ENCODE measurements around the gene PCDHB6.
"Not testable (repeated sequence)": the region's sequence is repeated elsewhere in the genome, so short reads cannot be mapped to it uniquely, and the experiment has no call there.

PCDHB6 gene

DNA sequence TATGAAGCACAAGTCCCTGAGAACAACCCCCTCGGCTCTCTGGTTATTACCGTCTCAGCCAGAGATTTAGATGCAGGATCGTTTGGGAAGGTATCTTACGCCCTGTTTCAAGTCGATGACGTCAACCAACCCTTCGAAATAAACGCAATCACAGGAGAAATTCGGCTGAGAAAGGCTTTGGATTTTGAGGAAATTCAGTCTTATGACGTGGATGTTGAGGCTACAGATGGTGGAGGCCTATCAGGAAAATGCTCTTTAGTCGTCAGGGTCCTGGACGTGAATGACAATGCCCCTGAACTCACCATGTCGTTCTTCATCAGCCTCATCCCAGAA is 1.1 kb downstream of the PCDHB6 start:
- DNase-seq (ENCODE audit: low read depth): no peak
- H3K4me3 ChIP-seq (ENCODE audit: control insufficient read depth, low read depth, low read length): no peak overlapping the region
- no peak for TF ChIP-seq CTCF (IDR thresholded peaks at IDR 0.05; ENCODE audit: control insufficient read depth, insufficient read depth, low read depth, low read length, missing control alignments)

- not testable (repeated sequence) for H3K4me3 ChIP-seq (ENCODE audit: control insufficient read depth, low read depth, low read length)
These were observed 1.8 kb downstream of the PCDHB6 start for GRCh38 chr5:141151632-141152031.

DNA sequence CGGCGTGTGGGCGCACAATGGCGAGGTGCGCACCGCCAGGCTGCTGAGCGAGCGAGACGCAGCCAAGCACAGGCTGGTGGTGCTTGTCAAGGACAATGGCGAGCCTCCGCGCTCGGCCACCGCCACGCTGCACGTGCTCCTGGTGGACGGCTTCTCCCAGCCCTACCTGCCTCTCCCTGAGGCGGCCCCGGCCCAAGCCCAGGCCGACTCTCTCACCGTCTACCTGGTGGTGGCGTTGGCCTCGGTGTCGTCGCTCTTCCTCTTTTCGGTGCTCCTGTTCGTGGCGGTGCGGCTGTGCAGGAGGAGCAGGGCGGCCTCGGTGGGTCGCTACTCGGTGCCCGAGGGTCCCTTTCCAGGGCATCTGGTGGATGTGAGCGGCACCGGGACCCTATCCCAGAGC is 2.2 kb downstream of the PCDHB6 start:
- not testable (repeated sequence) for H3K4me3 ChIP-seq (ENCODE audit: control insufficient read depth, low read depth, low read length); DNase-seq (ENCODE audit: low read depth)

More at GRCh38 chr5:141151632-141152031, 1.8 kb downstream of the PCDHB6 start:
- not testable (repeated sequence) for DNase-seq (ENCODE audit: low read depth)

- TF ChIP-seq CTCF (IDR thresholded peaks at IDR 0.05; ENCODE audit: control insufficient read depth, insufficient read depth, low read depth, low read length, missing control alignments): no peak
- DNase-seq (ENCODE audit: low read depth): no peak
- H3K4me3 ChIP-seq (ENCODE audit: control insufficient read depth, low read depth, low read length): no peak overlapping the region
These were observed 5.9 kb downstream of the PCDHB6 start for GRCh38 chr5:141155540-141156374.

- not testable (repeated sequence) for DNase-seq (ENCODE audit: low read depth)
These were observed 7.5 kb downstream of the PCDHB6 start for GRCh38 chr5:141157356-141157755.

DNA sequence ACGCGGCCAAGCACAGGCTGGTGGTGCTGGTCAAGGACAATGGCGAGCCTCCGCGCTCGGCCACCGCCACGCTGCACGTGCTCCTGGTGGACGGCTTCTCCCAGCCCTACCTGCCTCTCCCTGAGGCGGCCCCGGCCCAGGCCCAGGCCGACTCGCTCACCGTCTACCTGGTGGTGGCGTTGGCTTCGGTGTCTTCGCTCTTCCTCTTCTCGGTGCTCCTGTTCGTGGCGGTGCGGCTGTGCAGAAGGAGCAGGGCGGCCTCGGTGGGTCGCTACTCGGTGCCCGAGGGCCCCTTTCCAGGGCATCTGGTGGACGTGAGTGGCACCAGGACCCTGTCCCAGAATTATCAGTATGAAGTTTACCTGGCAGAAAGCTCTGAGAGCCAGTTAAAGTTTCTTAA is 8.0 kb downstream of the PCDHB6 start:
- not testable (repeated sequence) for H3K4me3 ChIP-seq (ENCODE audit: control insufficient read depth, low read depth, low read length); DNase-seq (ENCODE audit: low read depth)

More at GRCh38 chr5:141157356-141157755, 7.5 kb downstream of the PCDHB6 start:
- not testable (repeated sequence) for H3K4me3 ChIP-seq (ENCODE audit: control insufficient read depth, low read depth, low read length)

DNA sequence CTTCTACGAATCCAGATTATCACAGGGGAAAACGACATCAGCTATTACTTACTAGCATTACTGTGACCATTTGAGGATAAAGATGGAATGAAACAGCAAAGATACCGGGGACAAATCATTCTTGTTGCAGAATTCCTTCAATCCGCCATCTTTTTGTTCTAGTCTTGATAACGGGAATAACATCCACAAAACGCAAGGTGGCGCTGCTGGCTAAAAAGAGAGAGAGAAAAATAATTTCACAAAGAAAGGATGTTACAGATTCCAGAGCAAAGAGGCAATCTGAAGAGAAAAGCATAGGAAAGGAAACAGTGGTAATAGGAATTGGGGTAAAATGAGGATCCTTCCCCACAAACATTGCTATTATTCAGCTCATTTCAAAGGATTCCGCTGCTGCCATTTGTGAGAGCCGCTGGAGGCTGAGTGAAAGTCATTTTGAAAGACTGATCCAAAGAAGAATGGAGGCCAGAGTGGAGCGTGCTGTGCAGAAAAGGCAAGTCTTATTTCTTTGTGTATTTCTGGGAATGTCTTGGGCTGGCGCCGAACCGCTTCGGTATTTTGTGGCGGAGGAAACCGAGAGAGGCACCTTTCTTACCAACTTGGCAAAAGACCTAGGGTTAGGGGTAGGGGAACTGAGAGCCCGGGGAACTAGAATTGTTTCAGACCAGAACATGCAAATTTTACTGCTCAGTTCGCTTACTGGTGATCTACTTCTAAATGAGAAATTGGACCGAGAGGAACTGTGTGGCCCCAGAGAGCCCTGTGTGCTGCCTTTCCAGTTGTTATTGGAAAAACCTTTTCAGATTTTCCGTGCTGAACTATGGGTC is 22.7 kb downstream of the PCDHB6 start, which contains the start of gene PCDHB7:
PCDHB7 (plus strand) TSS at position 264 of the 824 bp plus-strand sequence; CDS start at position 456, 192 bp downstream.
- DNase-seq (ENCODE audit: low read depth): no peak
- peak; percentile 67 for TF ChIP-seq CTCF (IDR thresholded peaks at IDR 0.05; ENCODE audit: control insufficient read depth, insufficient read depth, low read depth, low read length, missing control alignments)
- no peak within 1 kb of the TSS for H3K4me3 ChIP-seq (ENCODE audit: control insufficient read depth, low read depth, low read length)

DNA sequence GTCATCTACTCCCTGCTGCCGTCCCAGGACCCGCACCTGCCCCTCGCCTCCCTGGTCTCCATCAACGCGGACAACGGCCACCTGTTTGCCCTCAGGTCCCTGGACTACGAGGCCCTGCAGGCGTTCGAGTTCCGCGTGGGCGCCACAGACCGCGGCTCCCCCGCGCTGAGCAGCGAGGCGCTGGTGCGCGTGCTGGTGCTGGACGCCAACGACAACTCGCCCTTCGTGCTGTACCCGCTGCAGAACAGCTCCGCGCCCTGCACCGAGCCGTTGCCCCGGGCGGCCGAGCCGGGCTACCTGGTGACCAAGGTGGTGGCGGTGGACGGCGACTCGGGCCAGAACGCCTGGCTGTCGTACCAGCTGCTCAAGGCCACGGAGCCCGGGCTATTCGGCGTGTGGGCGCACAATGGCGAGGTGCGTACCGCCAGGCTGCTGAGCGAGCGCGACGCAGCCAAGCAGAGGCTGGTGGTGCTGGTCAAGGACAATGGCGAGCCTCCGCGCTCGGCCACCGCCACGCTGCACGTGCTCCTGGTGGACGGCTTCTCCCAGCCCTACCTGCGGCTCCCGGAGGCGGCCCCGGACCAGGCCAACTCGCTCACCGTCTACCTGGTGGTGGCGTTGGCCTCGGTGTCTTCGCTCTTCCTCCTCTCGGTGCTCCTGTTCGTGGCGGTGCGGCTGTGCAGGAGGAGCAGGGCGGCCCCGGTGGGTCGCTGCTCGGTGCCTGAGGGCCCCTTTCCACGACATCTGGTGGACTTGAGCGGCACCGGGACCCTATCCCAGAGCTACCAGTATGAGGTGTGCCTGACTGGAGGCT is 24.6 kb downstream of the PCDHB6 start:
- DNase-seq (ENCODE audit: low read depth); H3K4me3 ChIP-seq (ENCODE audit: control insufficient read depth, low read depth, low read length): not testable (repeated sequence)

DNA sequence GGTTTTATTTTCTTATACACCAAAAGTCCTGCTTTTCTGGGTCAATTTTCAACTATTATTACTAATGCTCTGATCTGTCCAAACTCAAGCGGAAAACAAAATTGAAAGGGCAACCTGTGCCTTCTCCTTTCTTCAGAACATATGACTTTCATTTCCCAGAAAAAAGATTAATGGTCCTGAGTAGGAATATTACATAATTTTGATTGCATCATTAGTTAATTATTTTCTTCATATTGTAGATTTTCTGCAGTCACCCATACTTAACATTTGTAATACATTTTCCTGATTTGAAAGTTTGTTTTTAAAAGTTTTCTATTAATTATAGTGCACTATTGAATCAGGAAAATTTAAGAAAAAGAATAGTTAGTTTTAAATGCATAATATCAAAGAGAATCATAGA is 26.1 kb downstream of the PCDHB6 start:
- no peak overlapping the region for H3K4me3 ChIP-seq (ENCODE audit: control insufficient read depth, low read depth, low read length)
- no peak for TF ChIP-seq CTCF (IDR thresholded peaks at IDR 0.05; ENCODE audit: control insufficient read depth, insufficient read depth, low read depth, low read length, missing control alignments)
- DNase-seq (ENCODE audit: low read depth): no peak
